H9 (cell line): Measurements from ENCODE around the gene DCBLD1. TPM values are rescaled to one million over a fixed set of nuclear protein-coding genes. Genes with fewer than 3 reads are reported as not detected.

Source experiments
- DNase-seq: peaks from one replicate; pipeline ENCODE4 v3.0.0-alpha.2; 2017
- H2AFZ ChIP-seq: one replicate; pipeline ENCODE4 v1.6.1; 2013; ENCODE audit warnings: mild to moderate bottlenecking, low read length, control low read depth, moderate library complexity
- H2AK5ac ChIP-seq: 2 replicates; pipeline ENCODE4 v1.6.1; 2013; ENCODE audit warnings: low read length, control low read depth, mixed read lengths; ENCODE audit not compliant: insufficient read length
- H2BK120ac ChIP-seq: one replicate; pipeline ENCODE4 v1.6.1; 2013; ENCODE audit warnings: low read depth, mild to moderate bottlenecking, low read length, control low read depth, inconsistent platforms; ENCODE audit not compliant: poor library complexity, severe bottlenecking
- H2BK12ac ChIP-seq: 2 replicates; pipeline ENCODE4 v1.6.1; 2013; ENCODE audit warnings: low read length, control low read depth, mixed read lengths, low read depth; ENCODE audit not compliant: insufficient read length
- H2BK15ac ChIP-seq: 2 replicates; pipeline ENCODE4 v1.6.1; 2013; ENCODE audit warnings: low read depth, low read length, control low read depth
- H2BK20ac ChIP-seq: one replicate; pipeline ENCODE4 v1.6.1; 2013; ENCODE audit warnings: low read depth, mild to moderate bottlenecking, low read length, control low read depth, inconsistent platforms; ENCODE audit not compliant: poor library complexity, severe bottlenecking
- H2BK5ac ChIP-seq: 2 replicates; pipeline ENCODE4 v1.6.1; 2013; ENCODE audit warnings: low read length, control low read depth, mixed read lengths; ENCODE audit not compliant: insufficient read length
- H3K14ac ChIP-seq: 2 replicates; pipeline ENCODE4 v1.6.1; 2013; ENCODE audit warnings: low read length, control low read depth; ENCODE audit not compliant: insufficient read depth
- H3K18ac ChIP-seq: 2 replicates; pipeline ENCODE4 v1.6.1; 2013; ENCODE audit warnings: low read depth, mild to moderate bottlenecking, mixed read lengths, low read length, control low read depth; ENCODE audit not compliant: insufficient read length
- H3K23ac ChIP-seq: 2 replicates; pipeline ENCODE4 v1.6.1; 2013; ENCODE audit warnings: low read length, control low read depth, mixed read lengths, low read depth; ENCODE audit not compliant: insufficient read length
- H3K23me2 ChIP-seq: 2 replicates; pipeline ENCODE4 v1.6.1; 2013; ENCODE audit warnings: low read depth, mild to moderate bottlenecking, mixed read lengths, low read length, control low read depth; ENCODE audit not compliant: insufficient read length, poor library complexity, severe bottlenecking
- H3K27ac ChIP-seq: 2 replicates; pipeline ENCODE4 v1.5.1; 2013; ENCODE audit warnings: low read length, control low read depth, mixed read lengths, low read depth; ENCODE audit not compliant: insufficient read length
- H3K27me3 ChIP-seq: 2 replicates; pipeline ENCODE4 v1.6.1; 2013; ENCODE audit warnings: low read length, control low read depth, inconsistent platforms; ENCODE audit not compliant: insufficient read depth
- H3K4ac ChIP-seq: 2 replicates; pipeline ENCODE4 v1.6.1; 2013; ENCODE audit warnings: low read depth, mild to moderate bottlenecking, control low read depth, inconsistent platforms, low read length, moderate library complexity
- H3K4me1 ChIP-seq: 2 replicates; pipeline ENCODE4 v1.6.1; 2013; ENCODE audit warnings: low read length, control low read depth, inconsistent platforms; ENCODE audit not compliant: insufficient read depth
- H3K4me2 ChIP-seq: 2 replicates; pipeline ENCODE4 v1.6.1; 2013; ENCODE audit warnings: low read length, control low read depth, mixed read lengths; ENCODE audit not compliant: insufficient read length, insufficient read depth
- H3K56ac ChIP-seq: 2 replicates; pipeline ENCODE4 v1.6.1; 2013; ENCODE audit warnings: low read depth, mild to moderate bottlenecking, mixed read lengths, low read length, control low read depth; ENCODE audit not compliant: insufficient read length
- H3K79me1 ChIP-seq: 2 replicates; pipeline ENCODE4 v1.6.1; 2013; ENCODE audit warnings: low read depth, mild to moderate bottlenecking, moderate library complexity, low read length, control low read depth, inconsistent platforms; ENCODE audit not compliant: insufficient read depth, poor library complexity, severe bottlenecking
- H3K79me2 ChIP-seq: 2 replicates; pipeline ENCODE4 v1.6.1; 2013; ENCODE audit warnings: low read length, control low read depth, inconsistent platforms; ENCODE audit not compliant: insufficient read depth
- H3K9ac ChIP-seq: 2 replicates; pipeline ENCODE4 v1.6.1; 2013; ENCODE audit warnings: low read length, control low read depth, mixed read lengths; ENCODE audit not compliant: insufficient read length; ENCODE audit errors: extremely low read depth
- H3K9me3 ChIP-seq: one replicate; pipeline ENCODE4 v1.6.1; 2013; ENCODE audit warnings: low read depth, low read length, inconsistent platforms; ENCODE audit not compliant: control insufficient read depth
- H3T11ph ChIP-seq: one replicate; pipeline ENCODE4 v1.6.1; 2013; ENCODE audit warnings: mild to moderate bottlenecking, low read length, control low read depth, inconsistent platforms
- H4K20me1 ChIP-seq: one replicate; pipeline ENCODE4 v1.6.1; 2013; ENCODE audit not compliant: control insufficient read depth, insufficient read length, insufficient read depth
- H4K5ac ChIP-seq: 2 replicates; pipeline ENCODE4 v1.6.1; 2013; ENCODE audit warnings: low read depth, mild to moderate bottlenecking, mixed read lengths, low read length, control low read depth; ENCODE audit not compliant: insufficient read length
- H4K8ac ChIP-seq: replicated peaks from 2 replicates; pipeline ENCODE4 v1.6.1; 2013; ENCODE audit warnings: low read length, control low read depth, mixed read lengths, low read depth; ENCODE audit not compliant: insufficient read length
- H4K91ac ChIP-seq: 2 replicates; pipeline ENCODE4 v1.6.1; 2013; ENCODE audit warnings: low read depth, mild to moderate bottlenecking, moderate library complexity, mixed read lengths, low read length, control low read depth; ENCODE audit not compliant: insufficient read length
- H3K27ac Mint-ChIP-seq, 3 experiments: 2 replicates in 2 of 3; 3 replicates in 1 of 3; pipeline ENCODE4 v1.8.0; 2020 to 2021; ENCODE audit warnings: mixed read lengths in 3 of 3, mild to moderate bottlenecking in 1 of 3, moderate library complexity in 1 of 3
- H3K27me3 Mint-ChIP-seq: 2 replicates; pipeline ENCODE4 v1.8.0; 2021; ENCODE audit warnings: low read depth, mild to moderate bottlenecking, moderate library complexity, mixed read lengths
- H3K36me3 Mint-ChIP-seq, 3 experiments: 2 replicates in 2 of 3; 3 replicates in 1 of 3; pipeline ENCODE4 v1.8.0; 2020 to 2021; ENCODE audit warnings: low read depth in 3 of 3, mixed read lengths in 3 of 3; ENCODE audit not compliant: insufficient read depth in 1 of 3
- H3K4me1 Mint-ChIP-seq, 2 experiments: 2 replicates each; pipeline ENCODE4 v1.8.0; 2020; ENCODE audit warnings: mixed read lengths in 2 of 2
- H3K4me3 Mint-ChIP-seq, 2 experiments: 2 replicates in 1 of 2; 3 replicates in 1 of 2; pipeline ENCODE4 v1.8.0; 2020 to 2021; ENCODE audit warnings: mild to moderate bottlenecking in 2 of 2, mixed read lengths in 2 of 2, moderate library complexity in 1 of 2
- H3K9me3 Mint-ChIP-seq, 2 experiments: 2 replicates in 1 of 2; 3 replicates in 1 of 2; pipeline ENCODE4 v1.8.0; 2020; ENCODE audit warnings: mild to moderate bottlenecking in 2 of 2, mixed read lengths in 2 of 2, moderate library complexity in 1 of 2
- WGBS: extraction: QIAGEN DNeasy Blood & Tissue Kit; methylation state at CpG from one replicate; pipeline ENCODE4 v1.1.7; 2013; ENCODE audit warnings: missing lambda C conversion rate, low lambda C conversion rate, mixed read lengths; ENCODE audit not compliant: insufficient read length; ENCODE audit errors: extremely low coverage; 5-methylcytosine and 5-hydroxymethylcytosine counted together
- total RNA-seq: library from RNA; stranded (reverse); gene quantifications from 2 replicates; pipeline ENCODE4 v1.2.1, GENCODE V29; 2021
- TF ChIP-seq, protein P1 (sequence below): fragments of 200-600 bp; sonication (generic); conservative IDR thresholded peaks from 3 replicates; pipeline ENCODE4 v1.8.0; 2021; ENCODE audit warnings: antibody characterized with exemption, mild to moderate bottlenecking

Gene DCBLD1
- total RNA-seq, 1 experiment from 2014 or later = 10.1 TPM

DNA sequence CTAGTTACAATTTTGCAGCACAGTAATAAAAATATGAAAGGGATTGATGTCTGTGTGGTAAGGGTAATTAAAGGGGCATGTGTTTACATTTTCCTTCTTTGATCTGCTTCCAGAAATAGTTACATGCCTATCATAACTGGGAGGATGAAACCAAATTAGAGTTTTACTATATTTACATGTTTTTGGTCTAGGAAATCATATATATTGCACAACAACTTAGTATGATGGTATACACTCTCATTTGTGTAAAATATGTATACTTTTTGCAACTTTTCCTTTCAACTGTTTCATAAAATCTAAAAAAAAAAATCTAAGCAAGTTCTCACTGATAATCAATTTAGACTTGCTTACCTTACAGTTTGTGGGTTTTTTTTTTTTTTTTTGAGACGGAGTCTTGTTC, 32.2 kb downstream of the DCBLD1 start:
- Histone ChIP-seq H3K27me3 (no peaks in the 10 kb centered on the region), H4K5ac (no peak overlapping the region), H3K4ac (no peak overlapping the region), H3K4me2 (no peak overlapping the region), H3K23ac (no peak overlapping the region), H2BK20ac (no peak overlapping the region), H3K56ac (no peak overlapping the region), H2BK120ac (no peak overlapping the region), H3K27ac (no peak overlapping the region), H2BK5ac (no peak overlapping the region), H2AK5ac (no peak overlapping the region), H3K79me2 (no peaks in the 10 kb centered on the region), H3K14ac (no peak overlapping the region), H2BK15ac (no peak overlapping the region), H4K8ac (no peak overlapping the region), H3K79me1 (no peaks in the 10 kb centered on the region), H2BK12ac (no peak overlapping the region), H3K18ac (no peak overlapping the region), H3K9me3 (no peaks in the 10 kb centered on the region), H4K91ac (no peak overlapping the region), H3K4me1 (no peaks in the 10 kb centered on the region), H2AFZ (no peak overlapping the region), H4K20me1 (no peaks in the 10 kb centered on the region), H3K9ac (no peak overlapping the region), H3T11ph (no peak overlapping the region), H3K23me2 (no peaks in the 10 kb centered on the region)
- peaks cover 8 to 14% (median 13%) of the 10 kb centered on the region in 3 experiments; a peak in 6 of 7 replicates for H3K36me3 Mint-ChIP-seq
- H3K27ac Mint-ChIP-seq = no peak overlapping the region
- WGBS = no CpG with 5 or more reads among the region's 1 CpG
- peaks cover 14 to 22% of the 10 kb centered on the region in 2 experiments; a peak in 3 of 4 replicates for H3K4me1 Mint-ChIP-seq
- TF ChIP-seq, protein P1, sequence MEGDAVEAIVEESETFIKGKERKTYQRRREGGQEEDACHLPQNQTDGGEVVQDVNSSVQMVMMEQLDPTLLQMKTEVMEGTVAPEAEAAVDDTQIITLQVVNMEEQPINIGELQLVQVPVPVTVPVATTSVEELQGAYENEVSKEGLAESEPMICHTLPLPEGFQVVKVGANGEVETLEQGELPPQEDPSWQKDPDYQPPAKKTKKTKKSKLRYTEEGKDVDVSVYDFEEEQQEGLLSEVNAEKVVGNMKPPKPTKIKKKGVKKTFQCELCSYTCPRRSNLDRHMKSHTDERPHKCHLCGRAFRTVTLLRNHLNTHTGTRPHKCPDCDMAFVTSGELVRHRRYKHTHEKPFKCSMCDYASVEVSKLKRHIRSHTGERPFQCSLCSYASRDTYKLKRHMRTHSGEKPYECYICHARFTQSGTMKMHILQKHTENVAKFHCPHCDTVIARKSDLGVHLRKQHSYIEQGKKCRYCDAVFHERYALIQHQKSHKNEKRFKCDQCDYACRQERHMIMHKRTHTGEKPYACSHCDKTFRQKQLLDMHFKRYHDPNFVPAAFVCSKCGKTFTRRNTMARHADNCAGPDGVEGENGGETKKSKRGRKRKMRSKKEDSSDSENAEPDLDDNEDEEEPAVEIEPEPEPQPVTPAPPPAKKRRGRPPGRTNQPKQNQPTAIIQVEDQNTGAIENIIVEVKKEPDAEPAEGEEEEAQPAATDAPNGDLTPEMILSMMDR = no peak
- no peak overlapping the region for H3K4me3 Mint-ChIP-seq
- peaks cover 2% of the 10 kb centered on the region; the same call in 1 of the 2 replicates for H3K27me3 Mint-ChIP-seq
- DNase-seq = no peak
- peaks cover 0 to 3% of the 10 kb centered on the region in 2 experiments; a peak in 1 of 5 replicates for H3K9me3 Mint-ChIP-seq
